ENCODE measurements around the gene CABLES1. TPM values are rescaled to one million over a fixed set of nuclear protein-coding genes. Genes with fewer than 3 reads are reported as not detected.
A peak's percentile ranks its signal among the peaks of the same experiment; 100 is the strongest.

CABLES1 gene
- total RNA-seq, 2 experiments from 2014 or later = not detected

- DNase-seq (no peak), ATAC-seq (ENCODE audit: poor library complexity) (no peak)
- no peaks in the 10 kb centered on the region for H3K9me3 ChIP-seq (ENCODE audit: control insufficient read depth in 1 of 2, insufficient read depth in 1 of 2, low read length in 2 of 2)
- no peaks in the 10 kb centered on the region for H3K27me3 Mint-ChIP-seq
- intact Hi-C loops (cut with DNase I, micrococcal nuclease) = loop anchor here in 1 of 2 experiments (10.0 kb wide), 2 partner anchors 164 to 304 kb away; partner anchors contain the start of gene RBBP8
- H3K4me3 ChIP-seq (ENCODE audit: low read length) = no peak overlapping the region
- no peaks in the 10 kb centered on the region for H3K9me3 Mint-ChIP-seq
- CTCF ChIA-PET = no interaction called here
- H3K36me3 Mint-ChIP-seq (ENCODE audit: low read depth) = no peaks in the 10 kb centered on the region
- POLR2A ChIA-PET = no interaction called here
- no peaks in the 10 kb centered on the region for H3K27me3 ChIP-seq (ENCODE audit: control insufficient read depth in 1 of 2, insufficient read depth in 2 of 2, low read length in 2 of 2)
- peaks cover 17% of the 10 kb centered on the region for H3K4me1 Mint-ChIP-seq (ENCODE audit: low read depth)
- H3K27ac Mint-ChIP-seq = peak overlapping the region; percentile 31
- H3K36me3 ChIP-seq (ENCODE audit: insufficient read depth, low read length) = no peaks in the 10 kb centered on the region
- H3K27ac ChIP-seq (ENCODE audit: low read depth in 1 of 2, low read length in 2 of 2) = no peak overlapping the region
- TF ChIP-seq, protein P1, sequence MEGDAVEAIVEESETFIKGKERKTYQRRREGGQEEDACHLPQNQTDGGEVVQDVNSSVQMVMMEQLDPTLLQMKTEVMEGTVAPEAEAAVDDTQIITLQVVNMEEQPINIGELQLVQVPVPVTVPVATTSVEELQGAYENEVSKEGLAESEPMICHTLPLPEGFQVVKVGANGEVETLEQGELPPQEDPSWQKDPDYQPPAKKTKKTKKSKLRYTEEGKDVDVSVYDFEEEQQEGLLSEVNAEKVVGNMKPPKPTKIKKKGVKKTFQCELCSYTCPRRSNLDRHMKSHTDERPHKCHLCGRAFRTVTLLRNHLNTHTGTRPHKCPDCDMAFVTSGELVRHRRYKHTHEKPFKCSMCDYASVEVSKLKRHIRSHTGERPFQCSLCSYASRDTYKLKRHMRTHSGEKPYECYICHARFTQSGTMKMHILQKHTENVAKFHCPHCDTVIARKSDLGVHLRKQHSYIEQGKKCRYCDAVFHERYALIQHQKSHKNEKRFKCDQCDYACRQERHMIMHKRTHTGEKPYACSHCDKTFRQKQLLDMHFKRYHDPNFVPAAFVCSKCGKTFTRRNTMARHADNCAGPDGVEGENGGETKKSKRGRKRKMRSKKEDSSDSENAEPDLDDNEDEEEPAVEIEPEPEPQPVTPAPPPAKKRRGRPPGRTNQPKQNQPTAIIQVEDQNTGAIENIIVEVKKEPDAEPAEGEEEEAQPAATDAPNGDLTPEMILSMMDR (IDR thresholded peaks at IDR 0.05) = no peak
- peaks cover 21% of the 10 kb centered on the region for H3K4me1 ChIP-seq (ENCODE audit: insufficient read depth, low read length)
- H3K4me3 Mint-ChIP-seq = peak overlapping the region; percentile 82
Measured at GRCh38 chr18:23238651-23239349, 103.5 kb downstream of the CABLES1 start.

DNA sequence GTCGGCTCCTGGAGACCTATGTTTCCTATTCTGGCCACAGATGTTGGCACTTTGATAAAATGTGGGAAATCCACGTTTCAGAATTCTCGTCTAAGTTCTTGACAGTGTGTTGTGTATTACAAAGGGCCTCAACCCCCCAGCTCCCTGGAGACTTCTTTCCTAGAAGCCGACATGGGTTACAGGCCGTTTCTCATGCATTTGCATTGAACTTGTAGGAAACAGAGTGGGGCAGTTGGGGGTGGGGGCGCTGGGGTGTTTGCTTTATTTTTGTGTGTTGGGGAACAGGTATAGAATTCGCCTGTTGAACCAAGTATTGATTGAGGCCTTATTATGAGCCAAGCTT is 104.0 kb downstream of the CABLES1 start:
- no peaks in the 10 kb centered on the region for H3K36me3 ChIP-seq (ENCODE audit: insufficient read depth, low read length)
- no peak for DNase-seq
- intact Hi-C loops (cut with DNase I, micrococcal nuclease) = loop anchor here in 1 of 2 experiments (10.0 kb wide), 2 partner anchors 165 to 305 kb away; partner anchors contain the start of gene RBBP8
- Mint-ChIP-seq H3K4me3 (no peak overlapping the region), H3K27ac (no peak overlapping the region), H3K4me1 (ENCODE audit: low read depth) (peaks cover 17% of the 10 kb centered on the region), H3K36me3 (ENCODE audit: low read depth) (no peaks in the 10 kb centered on the region), H3K27me3 (no peaks in the 10 kb centered on the region), H3K9me3 (no peaks in the 10 kb centered on the region)
- ATAC-seq (ENCODE audit: poor library complexity) = no peak
- TF ChIP-seq, protein P1 (IDR thresholded peaks at IDR 0.05) = no peak
- H3K27me3 ChIP-seq (ENCODE audit: control insufficient read depth in 1 of 2, insufficient read depth in 2 of 2, low read length in 2 of 2) = no peaks in the 10 kb centered on the region
- ChIA-PET CTCF (no interaction called here), POLR2A (no interaction called here)
- no peaks in the 10 kb centered on the region for H3K9me3 ChIP-seq (ENCODE audit: control insufficient read depth in 1 of 2, insufficient read depth in 1 of 2, low read length in 2 of 2)
- no peak overlapping the region for H3K27ac ChIP-seq (ENCODE audit: low read depth in 1 of 2, low read length in 2 of 2)
- no peak overlapping the region for H3K4me3 ChIP-seq (ENCODE audit: low read length)
- peaks cover 21% of the 10 kb centered on the region for H3K4me1 ChIP-seq (ENCODE audit: insufficient read depth, low read length)

- CTCF ChIA-PET = no interaction called here
- H3K4me1 Mint-ChIP-seq (ENCODE audit: low read depth) = peaks cover 17% of the 10 kb centered on the region
Measured at GRCh38 chr18:23239885-23240608, 104.8 kb downstream of the CABLES1 start.

More at GRCh38 chr18:23239885-23240608, 104.8 kb downstream of the CABLES1 start:
- no peaks in the 10 kb centered on the region for H3K36me3 ChIP-seq (ENCODE audit: insufficient read depth, low read length)
- H3K27ac ChIP-seq (ENCODE audit: low read depth in 1 of 2, low read length in 2 of 2) = no peak overlapping the region
- H3K4me3 Mint-ChIP-seq = no peak overlapping the region
- no peaks in the 10 kb centered on the region for H3K27me3 Mint-ChIP-seq
- H3K4me3 ChIP-seq (ENCODE audit: low read length) = no peak overlapping the region
- intact Hi-C loops (cut with DNase I, micrococcal nuclease) = loop anchor here in 1 of 2 experiments (10.0 kb wide), 2 partner anchors 165 to 305 kb away; partner anchors contain the start of gene RBBP8
- H3K9me3 Mint-ChIP-seq = no peaks in the 10 kb centered on the region
- TF ChIP-seq, protein P1 (IDR thresholded peaks at IDR 0.05) = no peak
- no peaks in the 10 kb centered on the region for H3K36me3 Mint-ChIP-seq (ENCODE audit: low read depth)
- no peaks in the 10 kb centered on the region for H3K27me3 ChIP-seq (ENCODE audit: control insufficient read depth in 1 of 2, insufficient read depth in 2 of 2, low read length in 2 of 2)
- DNase-seq = no peak
- ATAC-seq (ENCODE audit: poor library complexity) = no peak
- no peak overlapping the region for H3K27ac Mint-ChIP-seq
- no peaks in the 10 kb centered on the region for H3K9me3 ChIP-seq (ENCODE audit: control insufficient read depth in 1 of 2, insufficient read depth in 1 of 2, low read length in 2 of 2)
- H3K4me1 ChIP-seq (ENCODE audit: insufficient read depth, low read length) = peaks cover 21% of the 10 kb centered on the region
- POLR2A ChIA-PET = interaction anchor here (0.8 kb wide), 1 partner anchor 11 kb away, joined by 3 read pairs; no protein-coding TSS in a partner anchor
